DND-41 (cell line): ENCODE data around the gene RHEX.

ENCODE experiments used
- ATAC-seq: fragments of 200-7000 bp; cut with Tn5 transposase; 3 replicates; pipeline ENCODE4 v1.9.1; 2021; ENCODE audit warnings: low read depth; ENCODE audit not compliant: insufficient read depth
- DNase-seq: peaks from one replicate; pipeline ENCODE4 v3.0.0-alpha.2; 2020
- H2AFZ ChIP-seq: 2 replicates; pipeline ENCODE4 v1.6.0; 2012; ENCODE audit warnings: low read depth, low read length
- H3K27ac ChIP-seq: 2 replicates; pipeline ENCODE4 v1.5.1; 2012; ENCODE audit warnings: low read length, inconsistent platforms
- H3K27me3 ChIP-seq: fragments of 200-600 bp; sonication (generic); 2 replicates; pipeline ENCODE4 v1.6.0; 2012; ENCODE audit warnings: low read length, mild to moderate bottlenecking, inconsistent platforms; ENCODE audit not compliant: insufficient read depth, poor library complexity
- H3K36me3 ChIP-seq: 2 replicates; pipeline ENCODE4 v1.5.1; 2012; ENCODE audit warnings: low read length, inconsistent platforms; ENCODE audit not compliant: insufficient read depth
- H3K4me1 ChIP-seq: 2 replicates; pipeline ENCODE4 v1.5.1; 2012; ENCODE audit warnings: mild to moderate bottlenecking, low read length; ENCODE audit not compliant: insufficient read depth
- H3K4me2 ChIP-seq: 2 replicates; pipeline ENCODE4 v1.6.0; 2012; ENCODE audit warnings: mild to moderate bottlenecking, moderate library complexity, low read length, inconsistent platforms; ENCODE audit not compliant: insufficient read depth
- H3K4me3 ChIP-seq, 2 experiments: fragments of 200-600 bp in 1 of 2; shearing (Covaris generic) in 1 of 2; 2 replicates each; pipeline ENCODE4 v1.5.1; 2012 to 2016; ENCODE audit warnings: inconsistent platforms in 2 of 2, low read length in 2 of 2, mild to moderate bottlenecking in 2 of 2, low read depth in 1 of 2, moderate library complexity in 1 of 2
- H3K79me2 ChIP-seq: 2 replicates; pipeline ENCODE4 v1.6.0; 2012; ENCODE audit warnings: low read length, inconsistent platforms; ENCODE audit not compliant: insufficient read depth
- H3K9ac ChIP-seq: 2 replicates; pipeline ENCODE4 v1.6.0; 2012; ENCODE audit warnings: low read depth, mild to moderate bottlenecking, inconsistent platforms, low read length, moderate library complexity
- H3K9me3 ChIP-seq: 2 replicates; pipeline ENCODE4 v1.5.1; 2012; ENCODE audit warnings: low read length, moderate library complexity, mild to moderate bottlenecking, inconsistent platforms; ENCODE audit not compliant: insufficient read depth, severe bottlenecking
- H4K20me1 ChIP-seq: 2 replicates; pipeline ENCODE4 v1.6.0; 2012; ENCODE audit warnings: low read length; ENCODE audit not compliant: insufficient read depth
- CTCF ChIP-seq: IDR thresholded peaks from 2 replicates; pipeline ENCODE4 v1.5.1; 2012; ENCODE audit warnings: borderline replicate concordance, low read length, moderate library complexity, mild to moderate bottlenecking; ENCODE audit not compliant: poor library complexity, severe bottlenecking; ENCODE audit errors: extremely low read depth
- EZH2 ChIP-seq: IDR thresholded peaks from 3 replicates; pipeline ENCODE4 v1.6.1; 2012; ENCODE audit warnings: borderline replicate concordance, low read depth, mild to moderate bottlenecking, moderate library complexity, low read length, inconsistent platforms; ENCODE audit not compliant: severe bottlenecking

RHEX gene

GRCh38 chr1:206145771-206146290 lies 92.9 kb downstream of the RHEX start:
- ATAC-seq (no peak), DNase-seq (no peak)
- no peak for TF ChIP-seq EZH2
- TF ChIP-seq CTCF, result no peak
- H3K9me3 ChIP-seq, result no peaks in the 10 kb centered on the region
- H3K9ac ChIP-seq, result no peak overlapping the region
- no peak overlapping the region for H2AFZ ChIP-seq
- H3K4me3 ChIP-seq, result no peak overlapping the region
- no peaks in the 10 kb centered on the region for H3K4me1 ChIP-seq
- no peaks in the 10 kb centered on the region for H3K79me2 ChIP-seq
- H3K36me3 ChIP-seq, result no peaks in the 10 kb centered on the region
- peaks cover 26% of the 10 kb centered on the region for H3K27me3 ChIP-seq
- H3K27ac ChIP-seq, result no peak overlapping the region
- no peak overlapping the region for H3K4me2 ChIP-seq
- H4K20me1 ChIP-seq, result no peaks in the 10 kb centered on the region
